ENCODE measurements around the gene INSYN1. TPM values are rescaled to one million over a fixed set of nuclear protein-coding genes. Genes with fewer than 3 reads are reported as not detected.
"Not testable (repeated sequence)": the region's sequence is repeated elsewhere in the genome, so short reads cannot be mapped to it uniquely, and the experiment has no call there.

INSYN1 gene
- total and polyA plus RNA-seq, 7 donors = 0.60 to 10.0 (median 3.6) TPM

GRCh38 chr15:73732930-73733329, 20.2 kb downstream of the INSYN1 start:
- no peak for DNase-seq
- Histone ChIP-seq H3K4me1 (no peaks in the 10 kb centered on the region), H3K9me3 (no peaks in the 10 kb centered on the region), H3K27me3 (peaks cover 0 to 26% (median 0%) of the 10 kb centered on the region in 3 donors), H3K4me3 (no peak overlapping the region), H3K27ac (no peak overlapping the region), H3K36me3 (no peaks in the 10 kb centered on the region)
- intact Hi-C loops (cut with DNase I) = no loop called here
- 62 to 82% methylated on average over 3 of the region's 3 CpGs for WGBS, 2 donors
- TF ChIP-seq POLR2AphosphoS5 (IDR thresholded peaks at IDR 0.05) = no peak

GRCh38 chr15:73732051-73732450, 21.1 kb downstream of the INSYN1 start:
- H3K27ac ChIP-seq; intact Hi-C loops (cut with DNase I); H3K4me1 ChIP-seq; DNase-seq; H3K36me3 ChIP-seq; H3K9me3 ChIP-seq; H3K4me3 ChIP-seq: not testable (repeated sequence)
- peaks cover 0 to 26% (median 0%) of the 10 kb centered on the region in 3 donors for H3K27me3 ChIP-seq
- WGBS, 2 donors = 96 to 97% methylated on average over 29 of the region's 29 CpGs

GRCh38 chr15:73727330-73727976, 25.7 kb downstream of the INSYN1 start:
- WGBS, 2 donors = 90 to 91% methylated on average over 7 of the region's 7 CpGs
- Histone ChIP-seq H3K27me3 (no peaks in the 10 kb centered on the region), H3K4me3 (no peak overlapping the region), H3K36me3 (no peaks in the 10 kb centered on the region), H3K4me1 (no peaks in the 10 kb centered on the region), H3K9me3 (no peaks in the 10 kb centered on the region), H3K27ac (no peak overlapping the region)
- intact Hi-C loops (cut with DNase I) = no loop called here
- no peak for DNase-seq
- TF ChIP-seq EP300 (IDR thresholded peaks at IDR 0.05) (no peak), POLR2A (IDR thresholded peaks at IDR 0.05) (no peak), POLR2AphosphoS5 (IDR thresholded peaks at IDR 0.05) (no peak), CTCF (IDR thresholded peaks at IDR 0.05) (no peak)

GRCh38 chr15:73724212-73724611, 28.9 kb downstream of the INSYN1 start:
- intact Hi-C loops (cut with DNase I) = no loop called here
- Histone ChIP-seq H3K9me3 (no peaks in the 10 kb centered on the region), H3K27ac (no peak overlapping the region), H3K36me3 (no peaks in the 10 kb centered on the region), H3K4me3 (no peak overlapping the region), H3K27me3 (no peaks in the 10 kb centered on the region), H3K4me1 (no peaks in the 10 kb centered on the region)
- 54 to 79% methylated on average over 3 of the region's 3 CpGs for WGBS, 2 donors
- TF ChIP-seq POLR2A (IDR thresholded peaks at IDR 0.05) = no peak
- no peak for TF ChIP-seq POLR2AphosphoS5 (IDR thresholded peaks at IDR 0.05)
- TF ChIP-seq EP300 (IDR thresholded peaks at IDR 0.05) = no peak
- no peak for TF ChIP-seq CTCF (IDR thresholded peaks at IDR 0.05)
- DNase-seq = no peak

GRCh38 chr15:73723191-73723590, 30.0 kb downstream of the INSYN1 start:
- intact Hi-C loops (cut with DNase I) = no loop called here
- TF ChIP-seq POLR2AphosphoS5 (IDR thresholded peaks at IDR 0.05) (no peak), EP300 (IDR thresholded peaks at IDR 0.05) (no peak), POLR2A (IDR thresholded peaks at IDR 0.05) (no peak), CTCF (IDR thresholded peaks at IDR 0.05) (no peak)
- no peak overlapping the region for H3K27ac ChIP-seq
- no peaks in the 10 kb centered on the region for H3K9me3 ChIP-seq
- DNase-seq = no peak
- H3K27me3 ChIP-seq = no peaks in the 10 kb centered on the region
- H3K4me3 ChIP-seq = no peak overlapping the region
- no peaks in the 10 kb centered on the region for H3K4me1 ChIP-seq
- no peaks in the 10 kb centered on the region for H3K36me3 ChIP-seq
- WGBS, 2 donors = 53 to 60% methylated on average over 4 of the region's 4 CpGs

GRCh38 chr15:73722425-73722824, 30.7 kb downstream of the INSYN1 start:
- intact Hi-C loops (cut with DNase I) = no loop called here
- TF ChIP-seq POLR2AphosphoS5 (IDR thresholded peaks at IDR 0.05) (no peak), CTCF (IDR thresholded peaks at IDR 0.05) (no peak), POLR2A (IDR thresholded peaks at IDR 0.05) (no peak), EP300 (IDR thresholded peaks at IDR 0.05) (no peak)
- H3K9me3 ChIP-seq = no peaks in the 10 kb centered on the region
- H3K27ac ChIP-seq = no peak overlapping the region
- H3K4me1 ChIP-seq = no peaks in the 10 kb centered on the region
- no peak overlapping the region for H3K4me3 ChIP-seq
- no peaks in the 10 kb centered on the region for H3K27me3 ChIP-seq
- H3K36me3 ChIP-seq = no peaks in the 10 kb centered on the region
- DNase-seq = no peak
- WGBS, 2 donors = 93 to 95% methylated on average over 3 of the region's 3 CpGs

Data from sigmoid colon (tissue), 7 donors.